Liver (tissue), 9 donors: ENCODE data around the gene KIF1A. TPM values are rescaled to one million over a fixed set of nuclear protein-coding genes. Genes with fewer than 3 reads are reported as not detected.

Source experiments
- DNase-seq: peaks from one replicate; pipeline ENCODE4 v3.0.0-alpha.2; 2017; ENCODE audit warnings: low spot score
- H3K27ac ChIP-seq, 2 donors: one replicate each; pipeline ENCODE4 v1.7.0; 2013; ENCODE audit warnings: inconsistent platforms in 2 of 2, low read length in 2 of 2, control low read depth in 1 of 2, low read depth in 1 of 2, mild to moderate bottlenecking in 1 of 2
- H3K27me3 ChIP-seq, 4 donors: one replicate each; pipeline versions ENCODE4 v1.6.1 to v1.7.0; 2013; ENCODE audit warnings: low read length in 3 of 4, inconsistent platforms in 1 of 4, mild to moderate bottlenecking in 1 of 4, moderate library complexity in 1 of 4; ENCODE audit not compliant: control insufficient read depth in 4 of 4, insufficient read depth in 4 of 4
- H3K36me3 ChIP-seq, 4 donors: one replicate each; pipeline versions ENCODE4 v1.6.1 to v1.7.0; 2013; ENCODE audit warnings: low read length in 3 of 4, mild to moderate bottlenecking in 3 of 4, low read depth in 1 of 4, moderate library complexity in 1 of 4; ENCODE audit not compliant: control insufficient read depth in 4 of 4, insufficient read depth in 3 of 4
- H3K4me1 ChIP-seq, 4 donors: one replicate each; pipeline versions ENCODE4 v1.6.1 to v1.7.0; 2013; ENCODE audit warnings: low read length in 3 of 4, mild to moderate bottlenecking in 3 of 4, moderate library complexity in 1 of 4; ENCODE audit not compliant: control insufficient read depth in 4 of 4, insufficient read depth in 4 of 4
- H3K4me3 ChIP-seq, 3 donors: one replicate each; pipeline versions ENCODE4 v1.6.1 to v1.7.0; 2013; ENCODE audit warnings: low read length in 3 of 3, control low read depth in 1 of 3, low read depth in 1 of 3, mild to moderate bottlenecking in 1 of 3
- H3K9ac ChIP-seq, 2 donors: one replicate each; pipeline ENCODE4 v1.7.0; 2013; ENCODE audit warnings: low read length in 2 of 2, mild to moderate bottlenecking in 2 of 2, moderate library complexity in 2 of 2, control low read depth in 1 of 2, low read depth in 1 of 2
- H3K9me3 ChIP-seq, 4 donors: one replicate each; pipeline versions ENCODE4 v1.6.1 to v1.7.0; 2013; ENCODE audit warnings: low read length in 3 of 4; ENCODE audit not compliant: control insufficient read depth in 4 of 4
- EGR1 ChIP-seq, 2 donors: IDR thresholded peaks; 2 replicates each; pipeline ENCODE4 v1.6.1; 2016 to 2018; ENCODE audit warnings: antibody characterized with exemption in 2 of 2, low read depth in 2 of 2
- FOXA1 ChIP-seq: IDR thresholded peaks from 2 replicates; pipeline ENCODE4 v1.6.1; 2016; ENCODE audit warnings: antibody characterized with exemption
- FOXA2 ChIP-seq: IDR thresholded peaks from 2 replicates; pipeline ENCODE4 v1.6.1; 2016; ENCODE audit warnings: antibody characterized with exemption
- GABPA ChIP-seq, 2 donors: IDR thresholded peaks in 1 of 2; conservative IDR thresholded peaks in 1 of 2; 2 replicates each; pipeline ENCODE4 v1.6.1; 2016; ENCODE audit warnings: antibody characterized with exemption in 2 of 2, mild to moderate bottlenecking in 1 of 2, moderate library complexity in 1 of 2
- HNF4A ChIP-seq, 2 donors: conservative IDR thresholded peaks; 2 replicates each; pipeline ENCODE4 v1.6.1; 2016; ENCODE audit warnings: antibody characterized with exemption in 2 of 2, mild to moderate bottlenecking in 2 of 2
- HNF4G ChIP-seq: IDR thresholded peaks from 2 replicates; pipeline ENCODE4 v1.6.1; 2016; ENCODE audit warnings: antibody characterized with exemption
- JUND ChIP-seq, 2 donors: IDR thresholded peaks; 2 replicates each; pipeline ENCODE4 v1.6.1; 2016; ENCODE audit warnings: antibody characterized with exemption in 2 of 2
- NR2F2 ChIP-seq: IDR thresholded peaks from 2 replicates; pipeline ENCODE4 v1.6.1; 2016; ENCODE audit warnings: antibody characterized with exemption
- RAD21 ChIP-seq, 2 donors: IDR thresholded peaks; 2 replicates each; pipeline ENCODE4 v1.6.1; 2016; ENCODE audit warnings: antibody characterized with exemption in 2 of 2, mild to moderate bottlenecking in 2 of 2
- RXRA ChIP-seq, 2 donors: IDR thresholded peaks; 2 replicates each; pipeline ENCODE4 v1.6.1; 2017 to 2018; ENCODE audit warnings: antibody characterized with exemption in 2 of 2, mild to moderate bottlenecking in 1 of 2
- SP1 ChIP-seq: IDR thresholded peaks from 2 replicates; pipeline ENCODE4 v1.6.1; 2018; ENCODE audit warnings: antibody characterized with exemption, mild to moderate bottlenecking
- TAF1 ChIP-seq: conservative IDR thresholded peaks from 2 replicates; pipeline ENCODE4 v1.6.1; 2016; ENCODE audit warnings: antibody characterized with exemption, mild to moderate bottlenecking
- YY1 ChIP-seq: IDR thresholded peaks from 2 replicates; pipeline ENCODE4 v1.6.1; 2016; ENCODE audit warnings: antibody characterized with exemption, mild to moderate bottlenecking
- WGBS: extraction: QIAGEN DNeasy Blood & Tissue Kit; methylation state at CpG from one replicate; pipeline ENCODE4 v1.1.7; 2013; 5-methylcytosine and 5-hydroxymethylcytosine counted together
- polyA plus RNA-seq, 2 donors: library from polyadenylated mRNA; stranded (reverse) in 1 of 2; unstranded in 1 of 2; fragments of 200-250 nt in 1 of 2; fragments of >200 nt in 1 of 2; fragmentation: Nextera tagmentation in 1 of 2; extraction: Ambion mirVana in 1 of 2; gene quantifications; one replicate each; pipeline versions ENCODE4 v1.2.1 to v1.2.3, GENCODE V29; 2013 to 2015
- total RNA-seq, 2 donors: library from RNA; depleted of rRNA; stranded (reverse); fragments of >200 nt; gene quantifications; one replicate each; pipeline ENCODE4 v1.2.3, GENCODE V29; 2014
- TF ChIP-seq, protein P1 (sequence below): IDR thresholded peaks from 2 replicates; pipeline ENCODE4 v1.6.1; 2016; ENCODE audit warnings: antibody characterized with exemption
- TF ChIP-seq, protein P2 (sequence below): IDR thresholded peaks from 2 replicates; pipeline ENCODE4 v1.6.1; 2016; ENCODE audit warnings: antibody characterized with exemption, mild to moderate bottlenecking
- TF ChIP-seq, protein P3 (sequence below): IDR thresholded peaks from 2 replicates; pipeline ENCODE4 v1.6.1; 2016; ENCODE audit warnings: antibody characterized with exemption
- TF ChIP-seq, protein P4 (sequence below): IDR thresholded peaks from 2 replicates; pipeline ENCODE4 v1.6.1; 2016; ENCODE audit warnings: antibody characterized with exemption
- TF ChIP-seq, protein P5 (sequence below): fragments of 150-350 bp; IDR thresholded peaks from 2 replicates; pipeline ENCODE4 v1.5.1; 2017; ENCODE audit warnings: improper control_type of control experiment, low read depth, low read length; ENCODE audit not compliant: missing input control
- donor health status: healthy.
- donor health status: healthy.
- donor health status: healthy.
- donor health status: healthy.
- donor health status: healthy.

Gene KIF1A
- total and polyA plus RNA-seq, 4 donors, result 0.03 to 0.21 (median 0.11) TPM

DNA sequence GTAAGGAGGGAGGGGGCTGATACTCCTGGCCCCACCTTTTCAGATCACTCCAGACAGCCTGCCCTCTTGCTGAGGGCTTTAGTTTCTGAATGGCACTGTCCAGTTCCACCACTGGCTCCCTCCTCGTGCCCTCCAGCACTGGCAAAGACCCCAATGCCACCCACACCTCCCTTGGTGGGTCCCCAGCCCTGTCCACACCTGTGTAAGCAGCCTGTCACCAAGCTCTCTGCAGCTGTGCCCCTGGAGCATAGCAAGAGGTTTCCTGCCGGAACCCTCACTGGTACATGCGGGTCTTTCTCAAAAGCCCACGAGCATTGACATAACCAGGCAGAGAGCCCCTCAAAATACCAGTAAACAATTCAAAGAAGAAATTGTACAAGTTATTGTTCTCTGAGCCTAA is 17.6 kb upstream of the KIF1A start:
- H3K9ac ChIP-seq, result no peak overlapping the region
- H3K36me3 ChIP-seq, result no peaks in the 10 kb centered on the region
- 85% methylated on average over 4 of the region's 4 CpGs for WGBS
- H3K9me3 ChIP-seq, result no peaks in the 10 kb centered on the region
- no peaks in the 10 kb centered on the region for H3K4me1 ChIP-seq
- H3K27ac ChIP-seq, result no peak overlapping the region
- no peak for DNase-seq
- no peak overlapping the region for H3K4me3 ChIP-seq
- TF ChIP-seq, protein P1, sequence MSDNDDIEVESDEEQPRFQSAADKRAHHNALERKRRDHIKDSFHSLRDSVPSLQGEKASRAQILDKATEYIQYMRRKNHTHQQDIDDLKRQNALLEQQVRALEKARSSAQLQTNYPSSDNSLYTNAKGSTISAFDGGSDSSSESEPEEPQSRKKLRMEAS, result no peak
- TF ChIP-seq EGR1 (IDR thresholded peaks at IDR 0.05; ENCODE audit: low read depth in 2 of 2) (no peak), FOXA2 (no peak), TAF1 (no peak), NR2F2 (no peak), RAD21 (IDR thresholded peaks at IDR 0.05) (no peak), JUND (IDR thresholded peaks at IDR 0.05) (no peak)
- TF ChIP-seq, protein P2, sequence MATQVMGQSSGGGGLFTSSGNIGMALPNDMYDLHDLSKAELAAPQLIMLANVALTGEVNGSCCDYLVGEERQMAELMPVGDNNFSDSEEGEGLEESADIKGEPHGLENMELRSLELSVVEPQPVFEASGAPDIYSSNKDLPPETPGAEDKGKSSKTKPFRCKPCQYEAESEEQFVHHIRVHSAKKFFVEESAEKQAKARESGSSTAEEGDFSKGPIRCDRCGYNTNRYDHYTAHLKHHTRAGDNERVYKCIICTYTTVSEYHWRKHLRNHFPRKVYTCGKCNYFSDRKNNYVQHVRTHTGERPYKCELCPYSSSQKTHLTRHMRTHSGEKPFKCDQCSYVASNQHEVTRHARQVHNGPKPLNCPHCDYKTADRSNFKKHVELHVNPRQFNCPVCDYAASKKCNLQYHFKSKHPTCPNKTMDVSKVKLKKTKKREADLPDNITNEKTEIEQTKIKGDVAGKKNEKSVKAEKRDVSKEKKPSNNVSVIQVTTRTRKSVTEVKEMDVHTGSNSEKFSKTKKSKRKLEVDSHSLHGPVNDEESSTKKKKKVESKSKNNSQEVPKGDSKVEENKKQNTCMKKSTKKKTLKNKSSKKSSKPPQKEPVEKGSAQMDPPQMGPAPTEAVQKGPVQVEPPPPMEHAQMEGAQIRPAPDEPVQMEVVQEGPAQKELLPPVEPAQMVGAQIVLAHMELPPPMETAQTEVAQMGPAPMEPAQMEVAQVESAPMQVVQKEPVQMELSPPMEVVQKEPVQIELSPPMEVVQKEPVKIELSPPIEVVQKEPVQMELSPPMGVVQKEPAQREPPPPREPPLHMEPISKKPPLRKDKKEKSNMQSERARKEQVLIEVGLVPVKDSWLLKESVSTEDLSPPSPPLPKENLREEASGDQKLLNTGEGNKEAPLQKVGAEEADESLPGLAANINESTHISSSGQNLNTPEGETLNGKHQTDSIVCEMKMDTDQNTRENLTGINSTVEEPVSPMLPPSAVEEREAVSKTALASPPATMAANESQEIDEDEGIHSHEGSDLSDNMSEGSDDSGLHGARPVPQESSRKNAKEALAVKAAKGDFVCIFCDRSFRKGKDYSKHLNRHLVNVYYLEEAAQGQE, result no peak
- H3K27me3 ChIP-seq, result no peaks in the 10 kb centered on the region

DNA sequence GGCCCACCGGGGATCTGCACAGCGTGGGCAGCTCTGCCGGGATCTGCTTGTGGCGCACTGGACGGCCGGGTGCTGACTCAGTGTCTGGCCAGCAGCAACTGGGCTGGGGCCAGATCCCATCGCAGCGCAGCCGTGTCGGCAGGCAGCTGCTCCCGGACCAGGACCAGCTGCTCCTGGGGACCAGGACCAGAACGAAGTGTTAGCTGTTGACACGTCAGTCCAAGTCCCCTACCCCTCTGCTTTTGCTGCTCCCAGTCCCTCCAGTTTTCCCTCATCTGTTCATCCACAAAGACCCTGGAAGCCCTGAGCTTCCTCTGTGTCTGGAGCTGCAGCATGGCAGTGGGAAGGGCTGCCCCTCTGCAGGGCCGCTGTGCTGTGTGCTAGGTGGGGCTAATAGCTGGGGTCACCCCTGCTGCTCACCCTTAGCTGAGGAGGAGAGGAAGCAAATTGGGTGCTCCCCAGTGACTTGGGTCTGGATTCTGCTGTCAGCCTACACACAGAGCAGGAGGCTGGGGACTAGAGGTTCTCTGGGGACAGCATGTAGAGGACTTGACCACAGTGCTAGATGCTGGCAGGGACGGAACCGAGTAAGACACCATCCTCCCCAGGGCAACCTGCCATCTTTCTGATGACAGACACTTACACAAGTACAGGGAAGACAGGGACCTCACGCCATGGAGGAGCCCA is 16.9 kb upstream of the KIF1A start:
- TF ChIP-seq, protein P3, sequence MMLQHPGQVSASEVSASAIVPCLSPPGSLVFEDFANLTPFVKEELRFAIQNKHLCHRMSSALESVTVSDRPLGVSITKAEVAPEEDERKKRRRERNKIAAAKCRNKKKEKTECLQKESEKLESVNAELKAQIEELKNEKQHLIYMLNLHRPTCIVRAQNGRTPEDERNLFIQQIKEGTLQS, result no peak
- TF ChIP-seq RAD21 (IDR thresholded peaks at IDR 0.05) (no peak), YY1 (no peak), FOXA2 (no peak), HNF4G (no peak), HNF4A (conservative IDR thresholded peaks at IDR 0.05) (no peak), EGR1 (IDR thresholded peaks at IDR 0.05; ENCODE audit: low read depth in 2 of 2) (no peak), GABPA (IDR thresholded peaks at IDR 0.05 in 1 of 2, conservative IDR thresholded peaks at IDR 0.05 in 1 of 2) (no peak), TAF1 (no peak), SP1 (no peak), RXRA (IDR thresholded peaks at IDR 0.05) (no peak), FOXA1 (no peak), JUND (IDR thresholded peaks at IDR 0.05) (no peak), NR2F2 (no peak)
- TF ChIP-seq, protein P1, result no peak
- TF ChIP-seq, protein P2, result no peak
- TF ChIP-seq, protein P4, sequence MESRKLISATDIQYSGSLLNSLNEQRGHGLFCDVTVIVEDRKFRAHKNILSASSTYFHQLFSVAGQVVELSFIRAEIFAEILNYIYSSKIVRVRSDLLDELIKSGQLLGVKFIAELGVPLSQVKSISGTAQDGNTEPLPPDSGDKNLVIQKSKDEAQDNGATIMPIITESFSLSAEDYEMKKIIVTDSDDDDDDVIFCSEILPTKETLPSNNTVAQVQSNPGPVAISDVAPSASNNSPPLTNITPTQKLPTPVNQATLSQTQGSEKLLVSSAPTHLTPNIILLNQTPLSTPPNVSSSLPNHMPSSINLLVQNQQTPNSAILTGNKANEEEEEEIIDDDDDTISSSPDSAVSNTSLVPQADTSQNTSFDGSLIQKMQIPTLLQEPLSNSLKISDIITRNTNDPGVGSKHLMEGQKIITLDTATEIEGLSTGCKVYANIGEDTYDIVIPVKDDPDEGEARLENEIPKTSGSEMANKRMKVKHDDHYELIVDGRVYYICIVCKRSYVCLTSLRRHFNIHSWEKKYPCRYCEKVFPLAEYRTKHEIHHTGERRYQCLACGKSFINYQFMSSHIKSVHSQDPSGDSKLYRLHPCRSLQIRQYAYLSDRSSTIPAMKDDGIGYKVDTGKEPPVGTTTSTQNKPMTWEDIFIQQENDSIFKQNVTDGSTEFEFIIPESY, result no peak
- TF ChIP-seq, protein P5, sequence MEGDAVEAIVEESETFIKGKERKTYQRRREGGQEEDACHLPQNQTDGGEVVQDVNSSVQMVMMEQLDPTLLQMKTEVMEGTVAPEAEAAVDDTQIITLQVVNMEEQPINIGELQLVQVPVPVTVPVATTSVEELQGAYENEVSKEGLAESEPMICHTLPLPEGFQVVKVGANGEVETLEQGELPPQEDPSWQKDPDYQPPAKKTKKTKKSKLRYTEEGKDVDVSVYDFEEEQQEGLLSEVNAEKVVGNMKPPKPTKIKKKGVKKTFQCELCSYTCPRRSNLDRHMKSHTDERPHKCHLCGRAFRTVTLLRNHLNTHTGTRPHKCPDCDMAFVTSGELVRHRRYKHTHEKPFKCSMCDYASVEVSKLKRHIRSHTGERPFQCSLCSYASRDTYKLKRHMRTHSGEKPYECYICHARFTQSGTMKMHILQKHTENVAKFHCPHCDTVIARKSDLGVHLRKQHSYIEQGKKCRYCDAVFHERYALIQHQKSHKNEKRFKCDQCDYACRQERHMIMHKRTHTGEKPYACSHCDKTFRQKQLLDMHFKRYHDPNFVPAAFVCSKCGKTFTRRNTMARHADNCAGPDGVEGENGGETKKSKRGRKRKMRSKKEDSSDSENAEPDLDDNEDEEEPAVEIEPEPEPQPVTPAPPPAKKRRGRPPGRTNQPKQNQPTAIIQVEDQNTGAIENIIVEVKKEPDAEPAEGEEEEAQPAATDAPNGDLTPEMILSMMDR, result no peak
- Histone ChIP-seq H3K9me3 (no peaks in the 10 kb centered on the region), H3K4me3 (no peak overlapping the region), H3K27me3 (no peaks in the 10 kb centered on the region), H3K36me3 (no peaks in the 10 kb centered on the region), H3K9ac (no peak overlapping the region), H3K4me1 (peaks cover 0 to 1% (median 1%) of the 10 kb centered on the region in 4 donors), H3K27ac (no peak overlapping the region)
- WGBS, result 85% methylated on average over 17 of the region's 17 CpGs
- DNase-seq, result no peak
